HEK293 (cell line): ENCODE data around the gene CILP.

Experiments used
- CTCF ChIA-PET: fragments of 350-600 bp; formaldehyde crosslinking; extraction: SDS; loops from one replicate; lab custom pipeline; 2021; ENCODE audit warnings: antibody characterized with exemption; lab: Yijun Ruan, JAX
- POLR2A ChIA-PET: fragments of 300-600 bp; formaldehyde crosslinking; extraction: SDS; loops from one replicate; lab custom pipeline; 2020; ENCODE audit warnings: antibody characterized with exemption, inconsistent platforms; lab: Yijun Ruan, JAX
- H3K27ac ChIP-seq: fragments of 200-500 bp; sonication (Bioruptor generic); 2 replicates; pipeline ENCODE4 v1.5.1; 2014; ENCODE audit warnings: low read depth, low read length, control low read depth, inconsistent platforms; ENCODE audit errors: extremely low read depth
- H3K36me3 ChIP-seq, 2 experiments: fragments of 200-500 bp in 1 of 2; sonication (Bioruptor generic) in 1 of 2; 1 replicate in 1 of 2; 2 replicates in 1 of 2; pipeline ENCODE4 v1.5.1; 2014 to 2017; ENCODE audit warnings: inconsistent platforms in 2 of 2, low read length in 2 of 2; ENCODE audit not compliant: control insufficient read depth in 2 of 2, insufficient read depth in 1 of 2
- H3K4me1 ChIP-seq: fragments of 200-500 bp; sonication (Bioruptor generic); 2 replicates; pipeline ENCODE4 v1.5.1; 2014; ENCODE audit warnings: mild to moderate bottlenecking, low read length, inconsistent platforms; ENCODE audit not compliant: control insufficient read depth, insufficient read depth
- H3K4me3 ChIP-seq: 2 replicates; pipeline ENCODE4 v1.5.1; 2011; ENCODE audit warnings: low read depth, mild to moderate bottlenecking, control low read depth, low read length, moderate library complexity
- H3K9me3 ChIP-seq: fragments of 200-500 bp; sonication (Bioruptor generic); 2 replicates; pipeline ENCODE4 v1.5.1; 2014; ENCODE audit warnings: low read depth, low read length, inconsistent platforms; ENCODE audit not compliant: control insufficient read depth, insufficient read depth
- FEZF1 ChIP-seq: fragments of 450-650 bp; formaldehyde crosslinking; IDR thresholded peaks from 2 replicates; pipeline ENCODE4 v1.5.1; 2016; ENCODE audit warnings: missing biosample characterization, missing genetic modification characterization
- KLF16 ChIP-seq: fragments of 450-650 bp; formaldehyde crosslinking; IDR thresholded peaks from 2 replicates; pipeline ENCODE4 v1.5.1; 2017; ENCODE audit warnings: missing biosample characterization, missing genetic modification characterization
- PRDM1 ChIP-seq: fragments of 450-650 bp; formaldehyde crosslinking; IDR thresholded peaks from 2 replicates; pipeline ENCODE4; 2016; ENCODE audit warnings: missing biosample characterization, missing genetic modification characterization
- REPIN1 ChIP-seq: fragments of 450-650 bp; formaldehyde crosslinking; IDR thresholded peaks from 2 replicates; pipeline ENCODE4 v1.5.1; 2017; ENCODE audit warnings: missing biosample characterization, missing genetic modification characterization, low read depth
- YY1 ChIP-seq: fragments of 450-650 bp; formaldehyde crosslinking; IDR thresholded peaks from 2 replicates; pipeline ENCODE4 v1.5.1; 2018; ENCODE audit warnings: missing biosample characterization, missing genetic modification characterization
- ZBTB20 ChIP-seq: fragments of 450-650 bp; formaldehyde crosslinking; IDR thresholded peaks from 2 replicates; pipeline ENCODE4 v1.5.1; 2016; ENCODE audit warnings: missing biosample characterization, missing genetic modification characterization
- ZEB2 ChIP-seq: fragments of 450-650 bp; formaldehyde crosslinking; IDR thresholded peaks from 2 replicates; pipeline ENCODE4 v1.5.1; 2016; ENCODE audit warnings: missing biosample characterization, missing genetic modification characterization
- ZNF140 ChIP-seq: fragments of 450-650 bp; formaldehyde crosslinking; IDR thresholded peaks from 2 replicates; pipeline ENCODE4 v1.5.1; 2016; ENCODE audit warnings: missing biosample characterization, missing genetic modification characterization
- ZNF155 ChIP-seq: fragments of 450-650 bp; formaldehyde crosslinking; IDR thresholded peaks from 2 replicates; pipeline ENCODE4 v1.5.1; 2016; ENCODE audit warnings: missing biosample characterization, missing genetic modification characterization
- ZNF221 ChIP-seq: fragments of 450-650 bp; formaldehyde crosslinking; IDR thresholded peaks from 2 replicates; pipeline ENCODE4 v1.5.1; 2017; ENCODE audit warnings: missing biosample characterization, missing genetic modification characterization, borderline replicate concordance
- ZNF24 ChIP-seq: fragments of 450-650 bp; formaldehyde crosslinking; IDR thresholded peaks from 2 replicates; pipeline ENCODE4 v1.5.1; 2016; ENCODE audit warnings: missing biosample characterization, missing genetic modification characterization
- ZNF266 ChIP-seq: fragments of 450-650 bp; formaldehyde crosslinking; IDR thresholded peaks from 2 replicates; pipeline ENCODE4 v1.5.1; 2016; ENCODE audit warnings: missing biosample characterization, missing genetic modification characterization, low read depth
- ZNF354C ChIP-seq: fragments of 450-650 bp; formaldehyde crosslinking; IDR thresholded peaks from 2 replicates; pipeline ENCODE4 v1.5.1; 2016; ENCODE audit warnings: missing biosample characterization, missing genetic modification characterization, low read depth, borderline replicate concordance
- ZNF366 ChIP-seq: fragments of 450-650 bp; formaldehyde crosslinking; conservative IDR thresholded peaks from 2 replicates; pipeline ENCODE4 v1.5.1; 2016; ENCODE audit warnings: missing biosample characterization, missing genetic modification characterization
- ZNF530 ChIP-seq: fragments of 450-650 bp; formaldehyde crosslinking; IDR thresholded peaks from 2 replicates; pipeline ENCODE4 v1.5.1; 2016; ENCODE audit warnings: low read depth, missing biosample characterization, missing genetic modification characterization
- ZNF561 ChIP-seq: fragments of 450-650 bp; IDR thresholded peaks from 2 replicates; pipeline ENCODE4 v1.5.1; 2018; ENCODE audit warnings: missing biosample characterization, missing genetic modification characterization, borderline replicate concordance
- ZNF654 ChIP-seq: fragments of 450-650 bp; formaldehyde crosslinking; IDR thresholded peaks from 2 replicates; pipeline ENCODE4 v1.5.1; 2016; ENCODE audit warnings: low read depth, missing biosample characterization, missing genetic modification characterization
- TF ChIP-seq, protein P1 (sequence below): fragments of 450-650 bp; formaldehyde crosslinking; IDR thresholded peaks from 2 replicates; pipeline ENCODE4 v1.5.1; 2017; ENCODE audit warnings: missing biosample characterization, missing genetic modification characterization
- TF ChIP-seq, protein P2 (sequence below): fragments of 450-650 bp; formaldehyde crosslinking; IDR thresholded peaks from 2 replicates; pipeline ENCODE4 v1.5.1; 2016; ENCODE audit warnings: missing biosample characterization, missing genetic modification characterization
- TF ChIP-seq, protein P3 (sequence below): fragments of 450-650 bp; formaldehyde crosslinking; IDR thresholded peaks from 2 replicates; pipeline ENCODE4 v1.5.1; 2016; ENCODE audit warnings: missing biosample characterization, missing genetic modification characterization
- TF ChIP-seq, protein P4 (sequence below): fragments of 450-650 bp; formaldehyde crosslinking; conservative IDR thresholded peaks from 2 replicates; pipeline ENCODE4 v1.5.1; 2016; ENCODE audit warnings: low read depth, missing biosample characterization, missing genetic modification characterization

The CILP gene

DNA sequence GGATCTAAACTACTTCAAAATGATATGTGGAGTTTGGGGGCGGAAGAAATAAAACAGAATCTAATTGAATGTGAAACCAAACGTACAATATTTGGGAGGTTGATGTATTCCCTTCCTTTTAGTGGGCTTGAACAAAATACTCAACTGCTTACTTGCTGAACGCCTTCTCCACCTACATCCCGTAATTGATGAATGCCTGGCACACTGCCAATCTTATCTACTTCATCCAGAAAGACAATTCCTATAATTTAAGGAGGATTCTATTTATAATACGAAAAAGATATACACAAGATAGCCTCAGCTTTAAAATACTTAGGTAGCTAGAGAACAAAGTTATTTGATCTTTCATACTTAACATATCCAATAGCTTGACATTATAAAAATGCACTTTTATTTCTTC, 54.6 kb downstream of the CILP start:
- POLR2A ChIA-PET: no interaction called here
- CTCF ChIA-PET: no interaction called here
- Histone ChIP-seq H3K4me1 (no peaks in the 10 kb centered on the region), H3K4me3 (no peak overlapping the region), H3K27ac (no peak overlapping the region), H3K9me3 (no peaks in the 10 kb centered on the region), H3K36me3 (peaks cover 40 to 74% of the 10 kb centered on the region in 2 experiments)
- no peak for TF ChIP-seq ZNF24 (tag by site-specific recombination)
- TF ChIP-seq, protein P1, sequence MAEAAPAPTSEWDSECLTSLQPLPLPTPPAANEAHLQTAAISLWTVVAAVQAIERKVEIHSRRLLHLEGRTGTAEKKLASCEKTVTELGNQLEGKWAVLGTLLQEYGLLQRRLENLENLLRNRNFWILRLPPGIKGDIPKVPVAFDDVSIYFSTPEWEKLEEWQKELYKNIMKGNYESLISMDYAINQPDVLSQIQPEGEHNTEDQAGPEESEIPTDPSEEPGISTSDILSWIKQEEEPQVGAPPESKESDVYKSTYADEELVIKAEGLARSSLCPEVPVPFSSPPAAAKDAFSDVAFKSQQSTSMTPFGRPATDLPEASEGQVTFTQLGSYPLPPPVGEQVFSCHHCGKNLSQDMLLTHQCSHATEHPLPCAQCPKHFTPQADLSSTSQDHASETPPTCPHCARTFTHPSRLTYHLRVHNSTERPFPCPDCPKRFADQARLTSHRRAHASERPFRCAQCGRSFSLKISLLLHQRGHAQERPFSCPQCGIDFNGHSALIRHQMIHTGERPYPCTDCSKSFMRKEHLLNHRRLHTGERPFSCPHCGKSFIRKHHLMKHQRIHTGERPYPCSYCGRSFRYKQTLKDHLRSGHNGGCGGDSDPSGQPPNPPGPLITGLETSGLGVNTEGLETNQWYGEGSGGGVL (tag by site-specific recombination): no peak
- TF ChIP-seq ZNF266 (tag by site-specific recombination): no peak
- no peak for TF ChIP-seq ZEB2 (tag by site-specific recombination)
- no peak for TF ChIP-seq FEZF1 (tag by site-specific recombination)
- TF ChIP-seq, protein P2, sequence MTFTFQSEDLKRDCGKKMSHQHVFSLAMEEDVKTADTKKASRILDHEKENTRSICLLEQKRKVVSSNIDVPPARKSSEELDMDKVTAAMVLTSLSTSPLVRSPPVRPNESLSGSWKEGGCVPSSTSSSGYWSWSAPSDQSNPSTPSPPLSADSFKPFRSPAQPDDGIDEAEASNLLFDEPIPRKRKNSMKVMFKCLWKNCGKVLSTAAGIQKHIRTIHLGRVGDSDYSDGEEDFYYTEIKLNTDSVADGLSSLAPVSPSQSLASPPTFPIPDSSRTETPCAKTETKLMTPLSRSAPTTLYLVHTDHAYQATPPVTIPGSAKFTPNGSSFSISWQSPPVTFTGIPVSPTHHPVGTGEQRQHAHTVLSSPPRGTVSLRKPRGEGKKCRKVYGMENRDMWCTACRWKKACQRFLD: no peak
- TF ChIP-seq, protein P3, sequence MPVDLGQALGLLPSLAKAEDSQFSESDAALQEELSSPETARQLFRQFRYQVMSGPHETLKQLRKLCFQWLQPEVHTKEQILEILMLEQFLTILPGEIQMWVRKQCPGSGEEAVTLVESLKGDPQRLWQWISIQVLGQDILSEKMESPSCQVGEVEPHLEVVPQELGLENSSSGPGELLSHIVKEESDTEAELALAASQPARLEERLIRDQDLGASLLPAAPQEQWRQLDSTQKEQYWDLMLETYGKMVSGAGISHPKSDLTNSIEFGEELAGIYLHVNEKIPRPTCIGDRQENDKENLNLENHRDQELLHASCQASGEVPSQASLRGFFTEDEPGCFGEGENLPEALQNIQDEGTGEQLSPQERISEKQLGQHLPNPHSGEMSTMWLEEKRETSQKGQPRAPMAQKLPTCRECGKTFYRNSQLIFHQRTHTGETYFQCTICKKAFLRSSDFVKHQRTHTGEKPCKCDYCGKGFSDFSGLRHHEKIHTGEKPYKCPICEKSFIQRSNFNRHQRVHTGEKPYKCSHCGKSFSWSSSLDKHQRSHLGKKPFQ (tag by site-specific recombination): no peak
- TF ChIP-seq PRDM1 (tag by site-specific recombination): no peak
- TF ChIP-seq ZNF530 (tag by site-specific recombination): no peak
- TF ChIP-seq ZBTB20: no peak
- no peak for TF ChIP-seq ZNF366 (tag by site-specific recombination)
- no peak for TF ChIP-seq YY1 (tag by site-specific recombination)

DNA sequence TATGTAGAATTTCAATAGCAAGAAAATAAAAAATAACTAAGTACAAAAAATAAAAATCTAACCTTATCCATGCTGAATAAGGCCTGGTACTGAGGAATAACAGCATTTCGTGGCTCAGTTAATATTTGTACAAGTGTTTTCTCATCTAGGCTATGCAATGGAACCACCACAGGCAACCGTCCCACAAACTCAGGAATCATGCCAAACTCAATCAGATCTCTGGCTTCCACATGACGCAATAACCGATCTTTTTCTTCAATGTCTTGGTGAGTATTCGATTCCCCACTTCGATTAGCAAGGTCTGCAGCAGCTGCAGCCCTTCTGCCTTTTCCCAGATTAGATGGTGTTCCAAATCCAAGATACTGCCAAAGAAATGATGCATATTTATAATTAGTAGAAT, 56.6 kb downstream of the CILP start:
- no peak overlapping the region for H3K27ac ChIP-seq
- no peak overlapping the region for H3K4me3 ChIP-seq
- no peaks in the 10 kb centered on the region for H3K4me1 ChIP-seq
- H3K9me3 ChIP-seq: no peaks in the 10 kb centered on the region
- peaks cover 56 to 77% of the 10 kb centered on the region in 2 experiments for H3K36me3 ChIP-seq
- TF ChIP-seq, protein P4, sequence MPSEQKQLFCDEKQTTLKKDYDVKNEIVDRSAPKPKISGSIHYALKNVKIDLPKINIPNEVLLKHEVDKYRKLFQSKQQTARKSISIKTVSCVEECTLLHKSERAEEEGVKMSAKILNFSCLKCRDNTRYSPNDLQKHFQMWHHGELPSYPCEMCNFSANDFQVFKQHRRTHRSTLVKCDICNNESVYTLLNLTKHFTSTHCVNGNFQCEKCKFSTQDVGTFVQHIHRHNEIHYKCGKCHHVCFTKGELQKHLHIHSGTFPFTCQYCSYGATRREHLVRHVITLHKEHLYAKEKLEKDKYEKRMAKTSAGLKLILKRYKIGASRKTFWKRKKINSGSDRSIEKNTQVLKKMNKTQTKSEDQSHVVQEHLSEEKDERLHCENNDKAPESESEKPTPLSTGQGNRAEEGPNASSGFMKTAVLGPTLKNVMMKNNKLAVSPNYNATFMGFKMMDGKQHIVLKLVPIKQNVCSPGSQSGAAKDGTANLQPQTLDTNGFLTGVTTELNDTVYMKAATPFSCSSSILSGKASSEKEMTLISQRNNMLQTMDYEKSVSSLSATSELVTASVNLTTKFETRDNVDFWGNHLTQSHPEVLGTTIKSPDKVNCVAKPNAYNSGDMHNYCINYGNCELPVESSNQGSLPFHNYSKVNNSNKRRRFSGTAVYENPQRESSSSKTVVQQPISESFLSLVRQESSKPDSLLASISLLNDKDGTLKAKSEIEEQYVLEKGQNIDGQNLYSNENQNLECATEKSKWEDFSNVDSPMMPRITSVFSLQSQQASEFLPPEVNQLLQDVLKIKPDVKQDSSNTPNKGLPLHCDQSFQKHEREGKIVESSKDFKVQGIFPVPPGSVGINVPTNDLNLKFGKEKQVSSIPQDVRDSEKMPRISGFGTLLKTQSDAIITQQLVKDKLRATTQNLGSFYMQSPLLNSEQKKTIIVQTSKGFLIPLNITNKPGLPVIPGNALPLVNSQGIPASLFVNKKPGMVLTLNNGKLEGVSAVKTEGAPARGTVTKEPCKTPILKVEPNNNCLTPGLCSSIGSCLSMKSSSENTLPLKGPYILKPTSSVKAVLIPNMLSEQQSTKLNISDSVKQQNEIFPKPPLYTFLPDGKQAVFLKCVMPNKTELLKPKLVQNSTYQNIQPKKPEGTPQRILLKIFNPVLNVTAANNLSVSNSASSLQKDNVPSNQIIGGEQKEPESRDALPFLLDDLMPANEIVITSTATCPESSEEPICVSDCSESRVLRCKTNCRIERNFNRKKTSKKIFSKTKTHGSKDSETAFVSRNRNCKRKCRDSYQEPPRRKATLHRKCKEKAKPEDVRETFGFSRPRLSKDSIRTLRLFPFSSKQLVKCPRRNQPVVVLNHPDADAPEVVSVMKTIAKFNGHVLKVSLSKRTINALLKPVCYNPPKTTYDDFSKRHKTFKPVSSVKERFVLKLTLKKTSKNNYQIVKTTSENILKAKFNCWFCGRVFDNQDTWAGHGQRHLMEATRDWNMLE (tag by site-specific recombination): no peak
- TF ChIP-seq REPIN1 (tag by site-specific recombination): no peak
- no peak for TF ChIP-seq KLF16 (tag by site-specific recombination)
- TF ChIP-seq ZNF354C (tag by site-specific recombination): no peak
- TF ChIP-seq ZNF221 (tag by site-specific recombination): no peak
- no peak for TF ChIP-seq ZNF654 (tag by site-specific recombination)
- TF ChIP-seq ZNF561 (tag by site-specific recombination): no peak
- no peak for TF ChIP-seq ZNF140 (tag by site-specific recombination)
- TF ChIP-seq ZNF155 (tag by site-specific recombination): no peak
- ChIA-PET CTCF (no interaction called here), POLR2A (no interaction called here)
